ENCODE results near the gene TFB2M.

Gene TFB2M

GRCh38 chr1:246510147-246511030 lies 55.7 kb downstream of the TFB2M start:
- H3K4me3 ChIP-seq (replicated peaks; ENCODE audit: low read depth, low read length), result no peak overlapping the region
- DNase-seq (ENCODE audit: low read depth), result no peak
- TF ChIP-seq, protein P1, sequence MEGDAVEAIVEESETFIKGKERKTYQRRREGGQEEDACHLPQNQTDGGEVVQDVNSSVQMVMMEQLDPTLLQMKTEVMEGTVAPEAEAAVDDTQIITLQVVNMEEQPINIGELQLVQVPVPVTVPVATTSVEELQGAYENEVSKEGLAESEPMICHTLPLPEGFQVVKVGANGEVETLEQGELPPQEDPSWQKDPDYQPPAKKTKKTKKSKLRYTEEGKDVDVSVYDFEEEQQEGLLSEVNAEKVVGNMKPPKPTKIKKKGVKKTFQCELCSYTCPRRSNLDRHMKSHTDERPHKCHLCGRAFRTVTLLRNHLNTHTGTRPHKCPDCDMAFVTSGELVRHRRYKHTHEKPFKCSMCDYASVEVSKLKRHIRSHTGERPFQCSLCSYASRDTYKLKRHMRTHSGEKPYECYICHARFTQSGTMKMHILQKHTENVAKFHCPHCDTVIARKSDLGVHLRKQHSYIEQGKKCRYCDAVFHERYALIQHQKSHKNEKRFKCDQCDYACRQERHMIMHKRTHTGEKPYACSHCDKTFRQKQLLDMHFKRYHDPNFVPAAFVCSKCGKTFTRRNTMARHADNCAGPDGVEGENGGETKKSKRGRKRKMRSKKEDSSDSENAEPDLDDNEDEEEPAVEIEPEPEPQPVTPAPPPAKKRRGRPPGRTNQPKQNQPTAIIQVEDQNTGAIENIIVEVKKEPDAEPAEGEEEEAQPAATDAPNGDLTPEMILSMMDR (IDR thresholded peaks at IDR 0.05; ENCODE audit: low read length, missing control alignments), result no peak

DNA sequence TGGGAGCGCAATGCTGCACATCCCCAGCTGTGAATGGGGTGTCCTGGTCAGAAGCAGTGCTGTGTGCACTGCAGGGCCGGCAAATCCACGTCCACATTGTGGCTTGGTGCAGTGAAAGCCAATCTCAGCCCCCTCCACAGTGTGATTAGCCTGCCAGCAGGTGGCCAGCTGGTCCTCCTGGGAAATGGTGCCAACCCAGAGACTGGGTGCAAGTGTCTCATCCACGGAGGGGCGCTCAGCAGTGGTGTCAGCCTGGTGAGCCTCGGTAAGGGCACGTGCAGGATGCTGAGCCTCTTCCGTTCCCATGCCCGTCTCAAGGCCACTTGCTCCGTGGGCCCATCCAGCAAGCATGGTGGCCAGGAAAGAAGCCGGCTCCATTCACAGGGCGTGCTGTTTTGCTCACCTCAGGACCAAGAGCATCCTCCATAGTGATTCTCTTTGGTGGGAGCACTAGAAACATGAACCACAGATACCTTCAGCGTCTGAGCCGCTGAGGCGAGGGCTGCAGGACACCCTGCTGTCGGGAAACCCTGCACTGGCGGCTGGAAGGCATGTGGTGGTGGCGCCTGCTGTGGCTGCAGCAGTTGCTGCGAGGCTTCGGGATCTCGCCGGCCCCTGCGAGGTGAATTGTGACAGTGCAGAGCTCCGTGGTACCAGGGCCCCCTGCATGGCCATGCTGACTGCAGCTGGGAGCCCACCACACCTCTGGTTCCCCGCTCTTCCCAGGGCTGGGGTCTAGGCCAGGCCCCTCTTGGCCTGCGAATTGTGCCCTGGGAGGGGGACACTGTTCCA lies 57.0 kb downstream of the TFB2M start:
- DNase-seq (ENCODE audit: low read depth), result no peak
- no peak overlapping the region for H3K4me3 ChIP-seq (replicated peaks; ENCODE audit: low read depth, low read length)
- TF ChIP-seq, protein P1 (IDR thresholded peaks at IDR 0.05; ENCODE audit: low read length, missing control alignments), result no peak

- peak; percentile 77 for DNase-seq (ENCODE audit: low read depth)
- TF ChIP-seq, protein P1 (IDR thresholded peaks at IDR 0.05; ENCODE audit: low read length, missing control alignments), result no peak
- peak within 1 kb of the TSS; percentile 94 for H3K4me3 ChIP-seq (replicated peaks; ENCODE audit: low read depth, low read length)
Measured at GRCh38 chr1:246506674-246507481, 59.2 kb downstream of the TFB2M start, which contains the start of gene SMYD3. Gene SMYD3, minus strand, starts transcription at chr1:246507279.

DNA sequence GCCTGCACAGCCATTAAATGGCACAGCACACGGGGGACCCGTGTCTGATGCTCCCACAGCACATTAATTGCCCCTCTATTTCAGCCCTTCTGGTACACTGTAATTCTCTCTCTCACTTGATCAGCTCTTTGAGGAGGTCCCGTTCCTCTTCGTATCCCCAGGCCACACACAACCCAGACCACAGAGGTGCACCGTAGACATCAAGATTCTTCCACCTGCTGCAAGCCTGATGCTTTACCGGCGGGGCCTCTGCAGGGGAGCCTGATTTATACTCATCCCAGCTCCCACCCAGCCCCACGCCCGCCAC lies 59.7 kb downstream of the TFB2M start:
- TF ChIP-seq, protein P1 (IDR thresholded peaks at IDR 0.05; ENCODE audit: low read length, missing control alignments), result no peak
- H3K4me3 ChIP-seq (replicated peaks; ENCODE audit: low read depth, low read length), result peak overlapping the region; percentile 94
- no peak for DNase-seq (ENCODE audit: low read depth)

- no peak for DNase-seq (ENCODE audit: low read depth)
- TF ChIP-seq, protein P1 (IDR thresholded peaks at IDR 0.05; ENCODE audit: low read length, missing control alignments), result no peak
- H3K4me3 ChIP-seq (replicated peaks; ENCODE audit: low read depth, low read length), result no peak overlapping the region
Measured at GRCh38 chr1:246503341-246503740, 62.7 kb downstream of the TFB2M start.

- TF ChIP-seq, protein P1 (IDR thresholded peaks at IDR 0.05; ENCODE audit: low read length, missing control alignments), result peak; percentile 68
- peak; percentile 87 for DNase-seq (ENCODE audit: low read depth)
- no peak overlapping the region for H3K4me3 ChIP-seq (replicated peaks; ENCODE audit: low read depth, low read length)
Measured at GRCh38 chr1:246497331-246497915, 68.6 kb downstream of the TFB2M start.
